GM21381 (cell line): Measurements from ENCODE around the gene BTBD16.

Experiments
- ATAC-seq: cut with Tn5 transposase; IDR thresholded peaks from one replicate; pipeline ENCODE4 v1.9.1; 2021; ENCODE audit warnings: mild to moderate bottlenecking, moderate library complexity; ENCODE audit not compliant: unreplicated experiment

The BTBD16 gene

DNA sequence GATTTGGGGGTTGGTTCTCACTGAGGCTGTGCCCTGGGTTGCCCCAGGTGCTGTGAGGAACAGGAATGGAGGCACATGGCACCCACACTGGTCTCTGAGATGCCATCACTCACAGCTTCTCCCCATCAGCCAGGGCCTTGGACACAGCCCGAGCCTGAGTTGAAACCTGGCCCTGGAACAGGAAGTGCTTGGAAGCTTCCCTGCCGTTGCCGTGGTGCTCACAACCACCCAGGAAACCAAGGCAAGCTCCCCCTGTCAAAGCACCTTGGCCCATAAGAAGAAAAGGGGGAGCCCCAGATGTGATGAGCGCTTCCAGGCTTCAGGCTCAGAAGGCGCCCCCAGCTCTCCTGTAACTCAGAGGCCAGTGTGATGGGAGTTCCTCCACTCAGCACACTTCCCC, at the start of gene BTBD16:
BTBD16 (plus strand) TSS at position 221 of the 400 bp plus-strand sequence. CDS start 3,786 bp downstream, outside the sequence.
- no peak for ATAC-seq

DNA sequence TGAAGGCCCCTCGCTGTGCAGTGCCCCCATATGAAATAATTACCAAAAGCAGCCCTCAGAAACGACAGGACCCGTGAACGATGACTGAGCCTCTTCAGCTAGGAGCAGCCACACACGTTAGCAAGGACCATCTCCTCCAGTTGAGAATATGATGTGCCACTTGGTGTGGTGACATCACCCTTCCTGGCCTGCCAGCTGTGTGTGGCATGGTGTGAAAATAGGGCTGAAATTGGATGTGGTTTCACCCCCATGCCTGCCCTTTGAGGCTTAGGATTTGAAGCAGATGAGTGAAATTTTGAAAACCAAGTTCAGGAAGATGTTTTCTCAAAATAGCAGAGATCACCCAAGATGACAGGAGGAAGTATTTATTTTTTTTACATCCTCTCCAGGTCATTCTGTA, 49.1 kb upstream of the BTBD16 start:
- ATAC-seq, result no peak

DNA sequence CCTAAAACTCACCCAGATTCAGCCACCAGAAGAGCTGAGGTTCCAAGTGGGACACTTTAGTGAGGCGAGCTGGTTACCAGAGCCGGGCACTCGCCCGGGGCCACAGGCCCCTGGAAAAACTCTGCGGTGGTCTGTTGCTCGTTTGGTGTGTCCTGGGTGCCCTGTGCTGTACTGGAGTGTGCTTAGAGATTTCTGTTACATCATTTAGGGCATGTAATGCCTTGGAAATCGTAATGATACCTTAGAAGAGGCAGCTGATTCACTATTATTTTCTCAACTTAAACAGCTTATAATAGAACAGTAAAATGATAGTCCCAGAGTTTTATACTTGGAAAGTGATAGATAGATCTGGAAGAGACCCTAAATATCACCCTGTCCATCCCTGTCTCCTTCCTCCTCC, 48.5 kb upstream of the BTBD16 start:
- ATAC-seq, result no peak

DNA sequence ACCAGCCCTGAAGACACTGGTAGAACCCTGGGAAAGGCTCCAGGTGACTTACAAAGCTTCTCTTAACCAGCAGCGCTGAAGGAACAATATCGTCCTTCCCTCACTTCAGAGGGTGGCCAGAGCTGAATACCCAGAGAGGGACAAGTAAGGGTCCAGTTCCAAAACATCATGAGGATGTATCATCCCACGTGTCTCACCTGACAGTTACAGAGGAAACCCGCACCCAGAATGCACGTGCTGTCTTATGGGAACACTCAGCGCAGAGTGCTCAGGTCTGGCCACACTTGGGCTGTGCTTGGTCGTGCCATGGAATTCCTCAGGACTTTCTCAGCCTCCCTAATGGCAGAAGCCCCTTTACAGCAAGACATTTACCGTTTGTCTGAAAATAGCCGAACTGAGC, 46.9 kb upstream of the BTBD16 start:
- ATAC-seq, result no peak

DNA sequence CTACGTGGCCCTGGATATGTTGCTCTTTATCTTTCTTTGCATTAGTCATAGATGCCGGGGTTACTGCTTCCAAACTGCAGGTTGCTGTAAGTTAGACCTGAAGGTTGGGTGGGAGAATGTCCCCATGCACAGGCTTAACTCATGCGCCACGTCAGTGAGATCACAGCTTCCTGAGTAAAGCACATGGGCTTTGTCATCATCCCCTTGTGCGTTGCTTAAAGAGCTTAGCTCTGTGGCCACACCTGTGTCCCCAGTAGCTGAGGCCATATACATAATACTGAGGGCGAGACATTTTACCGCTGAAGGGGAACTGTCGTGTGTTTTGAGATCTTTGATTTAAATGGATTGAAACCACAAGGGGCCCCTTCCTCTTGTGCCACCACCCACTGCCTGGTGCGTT, 45.8 kb upstream of the BTBD16 start:
- no peak for ATAC-seq

DNA sequence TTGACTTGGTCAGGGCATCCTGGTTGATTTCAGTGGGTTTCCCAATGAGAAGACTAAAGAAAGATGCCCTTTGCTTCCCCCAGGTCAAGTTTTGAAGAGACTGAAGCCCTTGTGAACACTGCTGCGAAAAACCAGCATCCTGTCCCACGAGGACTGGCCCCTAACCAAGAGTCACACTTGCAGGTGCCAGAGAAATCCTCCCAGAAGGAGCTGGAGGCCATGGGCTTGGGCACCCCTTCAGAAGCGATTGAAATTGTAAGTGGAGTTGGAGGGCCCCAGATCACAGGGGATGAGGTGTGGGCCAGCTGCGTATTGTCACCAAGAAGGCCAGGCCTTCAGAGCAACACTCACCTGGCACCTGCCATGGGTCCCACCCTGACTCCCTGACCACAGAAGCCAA, 43.3 kb upstream of the BTBD16 start:
- no peak for ATAC-seq

DNA sequence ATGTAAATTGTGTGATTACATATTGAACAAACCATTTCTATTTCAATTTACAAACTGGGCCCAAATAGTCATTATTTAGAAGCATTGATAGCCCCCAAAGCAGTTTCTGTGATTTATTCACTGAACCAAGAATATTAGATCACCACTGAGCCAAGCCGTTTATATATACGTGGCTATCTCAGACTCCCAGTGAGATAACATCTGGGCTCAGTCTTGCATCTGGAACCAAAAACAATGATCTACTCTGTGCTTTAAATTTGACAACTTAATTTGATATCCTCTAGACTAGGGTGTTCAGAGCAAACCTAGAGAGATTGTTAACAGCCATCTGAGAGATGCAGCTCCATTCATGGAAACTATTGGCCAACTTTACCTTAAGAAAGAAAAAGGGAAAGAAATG, 41.4 kb upstream of the BTBD16 start:
- no peak for ATAC-seq

DNA sequence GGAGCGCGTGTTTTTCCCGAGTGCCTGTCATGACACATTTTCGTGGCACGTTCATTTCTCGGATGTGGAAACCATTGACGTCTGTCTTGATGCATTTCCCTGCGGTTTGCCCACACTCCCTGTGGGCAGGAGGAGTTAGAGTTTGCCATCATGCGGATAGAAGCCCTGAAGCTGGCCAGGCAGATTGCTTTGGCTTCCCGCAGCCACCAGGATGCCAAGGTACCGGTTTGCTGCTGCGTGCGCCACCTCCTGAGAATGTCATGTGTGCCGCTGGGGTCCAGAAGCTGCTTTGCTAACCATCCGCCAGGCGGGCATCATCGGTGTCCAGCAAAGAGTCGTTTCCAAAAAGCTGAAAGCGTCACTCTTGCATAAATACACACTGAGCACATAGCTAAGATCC, 40.9 kb upstream of the BTBD16 start:
- ATAC-seq, result no peak

DNA sequence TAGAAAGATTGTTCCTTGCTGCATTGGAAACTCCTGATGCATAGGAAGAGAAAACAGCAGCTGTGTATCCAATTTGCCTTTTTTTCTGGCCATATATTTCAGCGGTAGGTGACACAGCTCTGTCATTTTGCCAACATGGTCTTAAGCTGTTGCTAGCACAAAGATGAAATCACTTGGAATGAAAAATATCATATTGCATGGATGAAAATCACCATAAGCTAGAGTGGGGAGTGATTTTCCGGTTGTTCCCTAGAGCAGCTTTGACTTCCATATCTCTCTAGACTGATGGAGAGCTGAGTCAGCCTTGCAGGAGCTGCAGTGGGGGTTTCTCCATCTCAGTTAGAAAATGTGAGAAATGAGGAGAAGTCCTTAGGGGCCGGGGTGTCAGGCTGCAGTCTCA, 38.3 kb upstream of the BTBD16 start:
- no peak for ATAC-seq

DNA sequence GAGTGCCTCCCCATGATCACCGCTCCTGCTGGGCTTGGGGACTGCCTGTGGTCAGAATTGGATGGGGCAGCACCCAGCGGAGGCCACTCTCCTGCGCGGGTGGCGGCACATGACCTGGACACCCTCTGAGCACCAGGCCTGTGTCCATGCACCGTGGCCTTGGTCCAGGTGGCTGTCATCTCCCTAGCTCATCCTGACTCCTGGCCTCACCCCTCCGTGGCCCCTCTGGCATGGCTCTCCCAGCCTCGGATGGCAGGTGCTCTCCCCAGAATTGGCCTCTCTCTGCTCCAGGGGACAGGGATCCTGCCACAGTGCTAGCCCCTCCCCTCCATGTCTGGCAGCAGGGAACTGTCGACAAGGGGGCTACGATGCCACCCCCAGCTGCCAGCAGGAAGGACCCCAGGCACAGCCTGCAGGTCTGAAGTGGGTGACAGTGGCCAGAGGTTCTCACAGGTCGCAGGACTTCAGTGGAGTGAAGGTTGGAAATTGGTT, 37.2 kb upstream of the BTBD16 start:
- no peak for ATAC-seq

DNA sequence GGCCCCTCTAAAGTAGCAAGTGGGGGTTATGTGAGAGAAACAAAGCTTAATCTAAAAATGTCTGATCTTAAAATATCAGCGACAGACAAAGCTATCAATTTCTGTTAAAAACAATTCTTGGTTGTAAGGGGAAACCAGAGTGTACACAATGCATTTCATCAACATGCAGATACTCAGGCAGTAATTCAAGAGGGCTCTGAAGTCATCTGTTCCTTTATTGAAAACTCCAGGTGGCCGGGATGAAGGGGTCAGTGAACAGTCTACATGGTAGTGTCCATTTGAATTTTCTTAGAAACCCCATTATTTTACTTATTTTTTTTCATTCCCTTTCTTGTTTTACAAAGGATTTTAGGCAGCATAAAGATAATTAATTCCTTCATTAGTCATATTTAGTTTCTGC, 36.7 kb upstream of the BTBD16 start:
- no peak for ATAC-seq

DNA sequence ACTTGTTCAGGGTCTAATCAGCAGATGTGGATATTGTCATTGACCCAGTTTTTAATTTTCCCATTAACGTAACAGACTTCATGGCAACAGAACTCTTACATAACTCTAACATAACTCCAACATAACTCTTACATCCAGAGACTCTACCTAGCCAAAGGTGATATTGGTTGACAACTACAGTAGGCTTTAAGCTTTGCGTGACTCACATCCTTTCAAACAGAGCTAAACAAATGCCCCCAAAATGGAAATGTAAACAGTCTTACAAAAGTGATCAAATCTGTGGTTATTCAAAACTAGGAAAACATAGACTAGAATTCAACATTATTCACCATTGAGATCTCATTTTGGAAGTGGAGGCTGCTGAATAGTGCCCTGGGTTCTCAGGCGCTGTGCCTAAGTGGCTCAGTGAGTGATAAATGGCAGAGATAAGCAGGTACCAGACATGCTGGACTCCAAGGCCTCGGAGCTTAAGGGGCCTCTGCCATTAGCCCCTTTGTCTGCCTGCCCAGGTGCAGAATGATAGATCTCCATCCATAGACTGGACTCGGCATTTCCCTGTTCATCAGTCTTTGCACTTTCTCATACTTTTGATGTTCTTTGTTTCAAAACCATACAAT, 34.3 kb upstream of the BTBD16 start:
- ATAC-seq, result no peak

DNA sequence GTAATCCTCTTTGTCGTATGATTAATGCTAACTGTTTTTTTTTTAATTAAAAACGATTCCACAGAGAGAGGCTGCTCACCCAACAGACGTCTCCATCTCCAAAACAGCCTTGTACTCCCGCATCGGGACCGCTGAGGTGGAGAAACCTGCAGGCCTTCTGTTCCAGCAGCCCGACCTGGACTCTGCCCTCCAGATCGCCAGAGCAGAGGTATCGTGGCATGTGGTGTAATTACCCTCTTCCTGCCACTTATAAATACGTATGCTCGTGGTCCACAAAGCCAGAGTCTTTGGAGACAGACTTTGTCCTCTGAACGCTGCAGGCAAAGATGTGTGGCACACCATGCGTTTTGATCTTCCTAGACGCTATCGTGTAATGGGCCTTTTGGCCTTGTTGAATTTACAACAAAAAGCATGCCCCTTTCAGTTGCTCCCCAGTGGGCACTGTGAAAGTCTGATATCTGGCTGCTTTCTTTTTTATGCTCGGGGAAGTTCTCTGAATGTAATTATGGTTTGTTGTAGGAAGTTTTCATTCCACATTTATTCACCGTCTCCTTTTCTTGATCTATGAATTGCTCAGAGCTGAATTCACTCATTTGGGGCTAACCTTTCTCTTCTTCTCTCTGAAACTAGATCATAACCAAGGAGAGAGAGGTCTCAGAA, 33.6 kb upstream of the BTBD16 start:
- no peak for ATAC-seq

DNA sequence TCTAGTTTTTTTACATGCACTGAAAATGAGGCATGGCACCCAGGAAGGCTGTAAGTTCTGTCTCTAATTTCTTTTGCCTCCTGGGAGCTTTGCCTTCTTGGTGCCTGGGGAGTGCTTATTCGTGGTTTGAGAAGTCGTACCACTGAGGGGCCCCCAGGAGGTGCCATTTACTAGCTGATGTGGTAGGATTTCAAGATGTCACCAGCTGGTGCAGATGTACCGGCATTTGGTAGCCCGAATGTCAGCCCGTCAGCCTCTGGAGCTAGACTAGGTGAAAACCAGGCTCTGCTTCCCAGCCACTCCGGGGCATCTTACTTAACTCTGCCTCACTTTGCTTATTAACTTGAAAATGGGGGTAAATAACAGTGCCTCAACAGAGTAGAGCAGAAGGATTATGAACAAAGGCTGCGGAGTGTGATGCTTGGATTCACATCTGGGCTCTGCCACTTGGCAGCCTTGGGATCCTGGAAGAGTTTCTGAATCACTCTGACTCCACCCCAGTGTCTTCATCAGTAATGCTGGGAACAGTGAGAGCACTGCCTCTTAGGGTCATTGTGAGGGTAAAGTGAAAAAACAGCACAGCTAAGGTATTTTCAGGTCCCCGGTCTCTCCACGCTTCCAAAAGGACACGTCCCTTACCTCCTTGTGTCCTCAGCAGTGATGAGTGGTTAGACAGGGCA, 31.4 kb upstream of the BTBD16 start:
- ATAC-seq, result no peak

DNA sequence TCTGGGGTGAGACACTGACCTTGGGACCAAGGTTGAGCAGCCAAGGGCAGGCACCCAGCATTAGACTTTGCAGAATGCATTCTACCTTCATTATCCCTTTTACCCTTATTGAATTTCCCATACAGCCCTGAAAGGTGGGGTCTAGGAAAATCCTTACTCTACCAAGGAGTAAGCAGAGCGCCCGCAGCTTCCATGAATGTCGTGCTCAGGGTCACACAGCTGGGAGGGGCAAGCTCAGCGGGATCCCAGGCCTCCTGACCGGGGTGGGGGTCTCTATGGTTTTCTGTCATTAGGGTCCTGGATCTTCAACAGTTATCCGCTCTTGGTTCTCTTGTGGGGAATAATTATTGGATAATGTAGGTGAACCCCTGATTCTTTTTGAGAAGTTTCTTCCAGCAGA, 30.7 kb upstream of the BTBD16 start:
- ATAC-seq, result no peak

DNA sequence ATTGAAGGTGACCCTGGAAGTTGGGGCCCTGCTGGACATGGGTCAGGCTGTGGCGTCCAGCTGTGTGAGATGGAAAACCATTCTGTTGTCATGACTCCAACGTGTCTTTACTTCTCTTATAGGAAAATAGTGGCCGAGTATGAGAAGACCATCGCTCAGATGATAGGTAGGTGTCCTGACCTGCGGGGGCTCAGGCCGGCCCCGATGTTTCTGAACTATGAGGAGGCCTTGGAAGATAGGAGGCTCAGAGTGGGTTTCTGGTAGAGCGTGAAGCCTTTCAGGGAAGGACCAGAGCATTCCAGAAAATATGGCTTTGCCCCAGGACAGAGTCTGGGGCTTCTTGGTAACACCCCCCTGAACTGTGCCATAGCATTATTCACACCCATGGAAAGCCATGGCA, 29.3 kb upstream of the BTBD16 start:
- ATAC-seq, result no peak

DNA sequence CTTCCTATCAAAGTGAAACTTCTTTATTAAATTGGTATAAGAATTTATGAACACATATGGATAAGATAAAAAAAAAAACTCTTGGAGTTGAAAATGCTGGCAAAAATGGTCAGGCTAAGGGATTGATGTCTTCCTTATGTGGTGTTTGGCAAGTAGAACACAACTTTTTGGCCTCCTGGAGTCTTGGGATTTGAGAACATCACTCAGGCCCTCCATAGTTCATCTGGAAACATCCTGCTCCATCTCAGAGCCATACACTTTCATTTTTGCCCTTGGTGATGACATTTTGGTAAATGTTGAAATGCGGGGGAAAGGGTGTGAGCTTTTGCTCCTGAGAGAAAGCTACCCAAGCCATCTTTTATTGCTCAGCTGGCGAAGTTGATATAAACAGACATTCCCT, 27.5 kb upstream of the BTBD16 start:
- no peak for ATAC-seq

DNA sequence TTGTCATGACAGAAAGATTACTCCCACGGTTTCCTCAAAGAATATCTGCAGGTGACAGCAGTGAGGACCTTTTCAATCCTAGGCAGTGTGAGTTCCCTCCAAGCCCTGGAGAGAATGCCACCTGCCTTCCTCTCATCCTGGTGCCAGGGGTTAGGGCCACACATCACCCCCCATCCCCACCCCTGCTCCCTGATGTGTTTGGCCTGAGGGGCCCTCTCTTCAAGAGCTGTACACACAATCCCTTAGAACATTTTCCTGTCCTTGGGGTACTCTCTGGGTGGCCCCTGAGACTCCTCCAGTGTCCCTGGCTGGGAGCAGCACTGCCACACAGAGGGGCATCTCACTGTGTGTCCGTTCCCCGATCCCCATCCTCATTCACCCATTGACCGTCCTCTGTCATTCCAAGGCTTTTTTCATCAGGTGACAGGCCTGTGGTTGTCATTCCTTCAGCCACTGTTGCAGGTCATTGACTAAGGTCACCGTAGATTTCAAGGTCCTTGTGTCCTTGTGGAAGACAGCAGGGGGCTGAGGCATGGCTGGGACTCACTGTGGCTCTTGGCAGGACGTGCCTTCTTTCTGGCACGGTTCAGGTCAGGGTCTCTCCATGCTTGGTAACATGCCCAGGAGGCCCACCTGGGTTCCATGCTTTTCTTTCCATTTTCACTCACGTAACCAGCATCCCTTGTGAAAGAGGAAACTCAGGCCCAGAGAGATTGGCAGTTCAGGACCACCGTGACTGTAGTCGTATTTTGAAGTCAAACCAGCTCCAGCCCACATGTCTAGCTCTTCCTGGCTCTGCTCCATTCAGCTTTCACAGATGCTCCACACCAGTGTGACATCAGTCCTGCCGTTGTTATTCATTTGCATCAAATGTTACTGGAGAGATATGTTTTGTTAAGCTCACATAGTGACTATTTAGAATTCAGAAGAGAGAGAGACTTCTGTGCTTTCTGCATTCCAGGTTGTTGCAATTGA, 26.8 kb upstream of the BTBD16 start:
- no peak for ATAC-seq

DNA sequence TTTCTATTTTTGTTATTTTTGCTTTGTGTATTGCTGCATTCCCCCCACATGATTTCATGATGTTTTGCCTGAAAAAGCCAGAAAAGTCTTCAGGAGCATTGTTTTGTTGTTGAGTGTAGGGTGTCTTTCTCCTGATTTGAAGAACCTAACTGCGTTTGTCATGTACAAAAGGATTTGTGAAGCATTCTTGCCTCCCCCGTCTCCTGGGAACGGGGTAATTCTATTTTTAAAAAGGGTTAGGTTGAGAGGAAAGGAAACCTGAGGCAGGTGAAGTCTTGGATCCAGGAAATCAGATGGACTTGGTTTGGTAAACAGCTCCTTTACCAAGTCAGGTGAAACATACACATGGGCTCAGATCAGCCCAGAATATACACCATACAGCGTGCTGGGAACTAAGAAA, 26.0 kb upstream of the BTBD16 start:
- no peak for ATAC-seq

DNA sequence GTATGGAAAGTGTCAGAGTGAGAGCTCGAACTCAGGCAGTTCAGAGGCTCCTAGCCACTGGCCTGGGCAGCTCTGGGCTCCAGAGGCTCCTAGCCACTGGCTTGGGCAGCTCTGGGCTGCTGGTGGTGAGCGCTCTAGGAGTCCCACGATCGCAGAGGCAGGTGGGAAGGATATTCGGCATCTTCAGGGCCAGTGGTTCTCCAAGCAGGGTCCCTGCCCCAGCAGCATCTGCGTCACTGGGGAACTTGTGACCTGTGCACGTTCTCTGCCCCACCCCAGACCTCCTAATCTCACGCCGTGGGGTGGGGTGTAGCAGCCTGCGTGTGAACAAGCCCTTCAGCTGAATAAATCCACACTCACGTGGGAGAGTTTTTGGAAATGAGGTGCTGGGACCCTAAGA, 25.2 kb upstream of the BTBD16 start:
- ATAC-seq, result no peak
